Activated naive CD8-positive, alpha-beta T cell treated with anti-CD3 and anti-CD28 coated beads, Interleukin-2, amount 50 U/mL, for 16 hours (primary cell): ENCODE measurements around the gene SBK1.

Experiments used
- DNase-seq: peaks from one replicate; pipeline ENCODE4 v3.0.0-alpha.2; 2020; ENCODE audit warnings: low read depth, low spot score

The SBK1 gene

GRCh38 chr16:28282045-28282444 is 10.3 kb upstream of the SBK1 start:
- no peak for DNase-seq

- no peak for DNase-seq
These were observed 9.2 kb upstream of the SBK1 start for GRCh38 chr16:28283173-28283572.

GRCh38 chr16:28283798-28284577 is 8.3 kb upstream of the SBK1 start:
- no peak for DNase-seq

- DNase-seq = no peak
These were observed 6.7 kb upstream of the SBK1 start for GRCh38 chr16:28285649-28286048.

- DNase-seq = no peak
These were observed 4.2 kb upstream of the SBK1 start for GRCh38 chr16:28288114-28288513.

GRCh38 chr16:28289048-28289447 is 3.3 kb upstream of the SBK1 start:
- no peak for DNase-seq

- DNase-seq = no peak
These were observed 2.1 kb upstream of the SBK1 start for GRCh38 chr16:28289939-28290858.

- no peak for DNase-seq
These were observed 1.5 kb upstream of the SBK1 start for GRCh38 chr16:28290859-28291254.

- no peak for DNase-seq
These were observed 641 bp downstream of the SBK1 start for GRCh38 chr16:28292731-28293600.

GRCh38 chr16:28293601-28293960 is 1.3 kb downstream of the SBK1 start:
- DNase-seq = no peak

- no peak for DNase-seq
These were observed 1.9 kb downstream of the SBK1 start for GRCh38 chr16:28294201-28294600.

- no peak for DNase-seq
These were observed 3.0 kb downstream of the SBK1 start for GRCh38 chr16:28295276-28295675.

- no peak for DNase-seq
These were observed 5.0 kb downstream of the SBK1 start for GRCh38 chr16:28297308-28297707.

GRCh38 chr16:28297784-28298510 is 5.6 kb downstream of the SBK1 start:
- DNase-seq = no peak

- no peak for DNase-seq
These were observed 6.2 kb downstream of the SBK1 start for GRCh38 chr16:28298511-28298878.

GRCh38 chr16:28300327-28300726 is 8.0 kb downstream of the SBK1 start:
- no peak for DNase-seq

GRCh38 chr16:28301154-28301553 is 8.8 kb downstream of the SBK1 start:
- no peak for DNase-seq

GRCh38 chr16:28301620-28302019 is 9.3 kb downstream of the SBK1 start:
- no peak for DNase-seq

GRCh38 chr16:28303132-28303531 is 10.8 kb downstream of the SBK1 start:
- DNase-seq = no peak

GRCh38 chr16:28304214-28304613 is 11.9 kb downstream of the SBK1 start:
- DNase-seq = no peak

- DNase-seq = no peak
These were observed 15.6 kb downstream of the SBK1 start for GRCh38 chr16:28307936-28308335.
